NCI-H82 treated with DMSO at 0.1 percent for 48 hours (cell line): ENCODE measurements around the gene HIVEP1.
"Not testable (repeated sequence)": the region's sequence is repeated elsewhere in the genome, so short reads cannot be mapped to it uniquely, and the experiment has no call there.

Experiments used
- DNase-seq: peaks from one replicate; lab custom pipeline; 2025; ENCODE audit not compliant: unreplicated experiment; lab: John Stamatoyannopoulos, UW

The HIVEP1 gene

DNA sequence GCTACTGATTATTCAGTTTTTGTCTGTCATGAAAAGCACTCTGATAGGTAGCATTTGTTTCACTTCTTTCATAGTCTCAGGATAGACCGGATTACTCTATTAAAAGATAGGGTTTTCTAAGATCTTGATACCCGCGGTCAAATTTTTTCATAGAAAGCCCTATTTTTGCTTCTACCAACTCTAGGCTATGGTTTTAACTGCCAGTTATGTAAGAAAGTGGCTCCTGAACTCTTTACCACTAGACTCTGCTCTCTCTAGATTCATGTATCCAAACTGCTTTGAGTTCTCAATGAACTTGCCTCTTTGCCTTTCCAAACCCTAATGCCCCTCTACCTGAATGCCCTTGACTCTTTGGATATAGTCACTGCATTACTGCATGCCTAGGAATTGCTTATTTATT lies 70.3 kb downstream of the HIVEP1 start:
- no peak for DNase-seq

DNA sequence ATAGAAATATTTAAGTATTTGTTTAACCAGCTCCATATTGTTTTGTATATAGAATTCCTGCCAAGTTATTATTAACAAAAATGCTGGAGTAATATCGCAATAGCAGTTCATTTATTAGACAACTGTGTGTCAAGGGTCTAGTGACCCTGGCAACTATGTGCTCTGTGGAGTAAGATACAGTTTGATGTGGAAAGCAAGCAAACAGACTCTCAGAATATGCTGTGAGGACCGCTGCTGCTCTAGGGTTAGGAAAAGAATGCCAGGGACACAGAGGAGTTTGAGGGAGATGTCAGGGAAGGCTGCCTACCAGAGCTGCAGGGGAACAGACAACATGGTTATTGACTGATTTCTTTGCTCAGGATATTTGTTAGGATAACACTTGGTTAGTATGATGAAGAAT lies 71.2 kb downstream of the HIVEP1 start:
- no peak for DNase-seq

DNA sequence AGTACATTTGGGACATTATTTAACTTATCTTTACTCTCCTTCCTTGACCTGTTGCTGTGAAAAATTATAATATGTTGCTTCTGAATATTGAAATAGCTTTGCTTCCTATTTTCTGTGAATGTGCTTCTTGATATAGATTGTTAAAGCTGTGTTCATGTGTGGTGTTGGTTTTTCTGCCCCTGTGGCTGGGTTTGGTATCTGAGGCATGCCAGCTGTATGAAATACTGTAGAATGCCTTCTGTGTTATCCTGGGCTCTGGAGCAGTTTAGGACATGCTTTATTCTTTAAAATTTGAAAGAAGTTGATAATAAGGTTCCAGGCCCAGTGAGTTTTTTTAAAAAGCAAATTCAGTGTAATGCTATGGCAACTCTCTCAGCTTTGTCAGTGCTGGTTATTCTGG lies 71.7 kb downstream of the HIVEP1 start:
- DNase-seq, result no peak

DNA sequence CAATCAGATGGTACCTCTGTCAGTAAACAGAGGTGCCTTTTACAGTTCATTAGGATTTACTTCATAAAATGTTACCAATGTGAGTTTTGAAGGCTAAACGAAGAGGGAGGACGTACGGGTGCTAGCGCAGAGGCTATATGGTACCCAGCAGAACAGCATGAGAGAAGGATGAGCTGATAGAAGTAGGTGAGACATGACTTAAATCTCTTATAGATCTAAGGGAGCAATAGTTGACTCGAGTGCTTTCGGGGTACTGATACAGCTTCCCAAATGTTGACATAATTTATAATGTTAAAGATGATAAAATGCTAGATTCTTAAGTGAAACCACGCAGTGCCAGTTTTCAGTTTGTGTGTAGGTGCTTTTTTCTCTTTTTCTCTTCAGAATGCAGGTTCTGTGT lies 72.6 kb downstream of the HIVEP1 start:
- DNase-seq, result no peak

DNA sequence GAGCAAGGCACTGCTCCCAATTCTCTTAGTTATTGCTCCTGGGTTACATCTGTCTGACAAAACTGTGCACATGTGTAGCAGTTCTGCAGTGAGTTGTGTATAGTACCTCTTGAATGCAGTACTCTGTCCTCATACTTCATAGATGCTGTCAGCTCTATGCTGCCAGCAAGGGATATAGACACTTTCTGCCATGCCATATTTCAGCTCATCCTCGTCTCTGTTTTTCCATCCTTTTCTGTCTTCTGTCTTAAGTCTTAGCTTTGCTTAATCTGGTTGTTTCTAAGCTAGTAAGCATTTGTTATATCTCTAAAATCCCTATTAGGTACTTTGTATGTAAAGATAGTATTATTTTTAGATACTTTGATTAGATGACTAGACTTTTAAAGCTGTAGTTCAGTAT lies 76.4 kb downstream of the HIVEP1 start:
- DNase-seq, result no peak

DNA sequence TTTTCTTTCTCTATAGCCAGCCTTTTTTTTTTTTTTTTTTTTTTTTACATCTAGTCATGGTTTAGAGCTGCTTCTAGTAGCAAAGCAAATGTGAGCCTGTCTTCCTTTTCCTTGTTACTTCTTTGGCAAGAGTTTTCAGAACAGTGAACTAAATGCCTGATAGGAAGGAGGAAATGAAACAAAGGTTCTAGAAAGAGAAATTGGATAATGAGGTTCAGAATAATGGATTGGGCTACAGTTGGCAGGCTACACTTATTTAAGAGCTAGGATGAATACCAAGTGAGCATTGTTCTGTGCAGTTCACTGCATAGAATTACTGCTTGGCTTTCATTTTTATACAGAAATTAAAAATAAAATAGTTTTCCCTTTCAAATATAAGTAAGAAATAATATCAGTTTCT lies 78.6 kb downstream of the HIVEP1 start:
- no peak for DNase-seq

DNA sequence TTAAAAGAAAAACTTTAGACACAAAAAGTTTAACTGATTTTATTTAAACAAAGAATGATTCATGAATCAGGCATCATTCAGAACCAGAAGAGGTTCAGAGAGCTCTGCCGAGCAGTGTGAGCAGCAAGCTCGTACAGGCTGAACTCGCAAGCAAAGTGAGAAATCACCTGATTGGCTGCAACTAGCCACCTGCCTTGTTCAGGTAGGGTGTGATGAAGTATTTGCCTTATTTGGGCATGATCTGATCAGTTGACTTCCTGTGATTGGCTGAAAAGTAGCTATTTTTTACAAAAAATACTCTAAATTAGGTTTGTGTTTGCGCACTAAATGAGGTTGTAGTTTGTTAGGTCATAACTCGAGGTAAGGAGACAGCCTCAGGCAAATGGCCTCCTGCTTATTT lies 80.7 kb downstream of the HIVEP1 start:
- no peak for DNase-seq

DNA sequence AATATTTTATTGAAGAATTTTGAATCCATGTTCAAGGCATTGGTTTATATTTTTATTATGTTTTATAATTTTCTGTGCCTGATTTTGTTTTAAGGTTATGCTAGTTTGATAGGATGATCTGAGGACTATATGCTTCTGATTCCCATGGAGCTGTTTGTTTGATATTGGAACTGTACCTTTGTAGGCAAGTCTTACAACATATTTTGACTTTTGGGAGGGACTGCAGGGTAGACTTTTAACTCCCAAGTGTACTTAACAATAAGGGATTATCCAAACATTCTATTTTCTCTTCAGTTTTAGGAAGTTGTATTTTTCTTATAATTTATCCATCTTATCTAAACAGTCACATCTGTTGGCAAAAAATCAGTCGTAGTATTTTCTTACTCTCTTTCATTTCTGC lies 82.6 kb downstream of the HIVEP1 start:
- no peak for DNase-seq

DNA sequence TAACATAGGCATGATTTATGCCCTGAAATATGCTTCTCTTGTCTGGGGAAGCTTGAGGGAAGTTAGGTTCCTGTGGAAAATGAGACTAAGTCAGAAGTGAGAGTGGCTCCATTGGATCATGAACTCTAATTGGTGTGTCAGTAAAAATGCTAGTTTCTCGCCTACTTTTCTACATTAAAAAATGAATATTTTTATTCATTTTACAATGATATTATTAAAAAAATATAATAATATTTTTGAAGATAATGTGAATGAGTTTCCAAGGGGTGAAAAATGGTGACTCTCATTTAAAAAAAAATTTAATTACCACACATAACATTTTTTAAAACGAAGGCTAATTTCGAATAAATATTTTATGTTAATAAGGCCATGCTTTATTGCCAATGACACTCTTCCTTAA lies 84.2 kb downstream of the HIVEP1 start:
- DNase-seq, result no peak

DNA sequence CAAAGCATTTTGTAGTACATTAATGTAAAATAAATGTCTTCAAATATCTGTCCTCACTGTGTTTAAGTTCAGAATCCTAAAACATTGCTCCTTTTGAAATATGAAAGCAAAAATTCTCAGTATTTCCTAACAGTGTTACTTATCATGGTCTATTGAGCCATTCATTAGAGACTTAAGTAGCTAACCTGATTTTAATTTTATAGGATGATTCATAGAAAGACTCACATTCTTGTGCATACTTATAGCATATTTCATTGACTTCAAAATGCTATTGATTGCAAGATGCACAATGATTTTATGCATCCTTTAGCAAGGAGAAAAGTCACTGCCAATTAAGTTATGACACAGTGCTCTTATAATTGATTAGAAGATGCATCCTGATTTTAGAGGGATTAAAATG lies 85.7 kb downstream of the HIVEP1 start:
- no peak for DNase-seq

DNA sequence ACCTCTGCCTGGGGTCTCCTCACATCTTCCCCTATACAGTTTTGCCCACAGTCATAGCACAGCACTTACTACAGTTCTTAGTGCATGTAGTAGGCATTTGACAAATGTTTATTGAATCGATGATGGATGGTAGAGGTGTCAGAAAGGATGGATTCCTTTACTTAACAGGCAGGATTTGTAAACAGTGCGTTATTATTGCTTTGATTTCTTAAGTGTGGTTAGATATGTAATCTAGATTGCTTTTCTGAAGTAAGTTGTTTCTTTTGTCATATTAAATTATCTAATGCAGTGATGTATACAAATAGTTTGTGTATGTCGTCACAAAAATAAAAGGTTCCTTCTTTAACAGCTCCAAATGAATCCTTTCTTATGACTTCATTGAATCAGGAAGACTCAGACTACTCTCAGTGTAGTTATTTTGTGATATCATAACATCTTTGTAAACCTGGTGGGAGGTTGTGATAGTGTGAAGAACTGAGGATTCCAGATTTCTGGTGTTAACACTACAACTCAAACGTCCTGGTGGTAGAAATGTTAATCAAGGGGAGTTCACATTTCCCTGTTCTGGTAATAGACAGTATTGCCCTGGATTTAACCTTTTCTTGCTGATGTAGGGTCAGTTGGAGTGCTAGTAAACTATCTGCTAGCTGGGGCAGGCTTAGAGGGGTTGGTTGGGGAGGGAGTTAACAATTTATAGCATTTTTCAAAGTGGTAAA lies 87.7 kb downstream of the HIVEP1 start:
- no peak for DNase-seq

DNA sequence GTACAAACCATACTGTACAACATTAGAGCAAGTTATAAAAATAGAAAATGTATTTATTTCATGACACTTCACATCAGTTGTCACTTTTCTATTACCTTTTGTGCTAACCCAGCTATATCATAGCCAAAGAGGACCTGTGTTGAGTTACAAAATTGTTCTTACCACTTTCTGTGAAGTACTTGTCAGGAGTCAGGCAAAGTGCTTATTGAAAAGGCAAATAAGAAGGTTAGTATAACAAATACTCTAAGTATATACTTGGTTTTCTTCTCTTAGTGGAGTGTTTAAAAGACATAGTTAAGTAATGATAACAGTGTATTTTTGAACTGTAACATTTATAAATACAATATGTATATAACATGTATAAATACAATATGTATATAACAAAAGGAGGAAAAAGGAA lies 88.9 kb downstream of the HIVEP1 start:
- DNase-seq, result no peak

DNA sequence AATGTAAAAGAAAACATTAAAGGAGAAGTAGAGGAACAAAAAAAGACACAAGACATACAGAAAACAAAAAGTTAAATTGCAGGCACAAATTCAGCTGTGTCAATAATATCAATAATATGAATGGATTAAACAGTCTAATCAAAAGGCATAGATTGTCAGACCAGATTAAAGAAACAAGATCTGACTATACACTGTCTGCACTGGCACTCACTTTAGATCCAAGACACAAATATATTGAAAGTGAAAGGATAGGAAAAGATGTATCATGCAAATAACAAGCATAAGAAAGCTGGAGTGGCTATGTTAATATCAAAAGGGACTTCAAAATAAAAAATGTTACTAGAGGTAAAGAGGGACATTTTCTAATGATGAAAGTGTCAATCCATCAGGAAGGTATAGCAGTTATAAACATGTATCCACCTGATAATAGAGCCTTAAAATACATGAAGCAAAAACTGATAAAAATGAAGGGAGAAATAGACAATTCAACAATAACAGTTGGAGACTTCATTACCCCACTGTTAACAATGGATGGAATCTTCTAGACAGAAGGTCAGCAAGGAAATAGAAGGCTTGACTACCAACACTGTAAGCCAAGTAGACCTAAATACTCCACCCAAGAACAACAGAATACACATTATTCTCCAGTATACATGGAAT lies 89.7 kb downstream of the HIVEP1 start:
- no peak for DNase-seq

DNA sequence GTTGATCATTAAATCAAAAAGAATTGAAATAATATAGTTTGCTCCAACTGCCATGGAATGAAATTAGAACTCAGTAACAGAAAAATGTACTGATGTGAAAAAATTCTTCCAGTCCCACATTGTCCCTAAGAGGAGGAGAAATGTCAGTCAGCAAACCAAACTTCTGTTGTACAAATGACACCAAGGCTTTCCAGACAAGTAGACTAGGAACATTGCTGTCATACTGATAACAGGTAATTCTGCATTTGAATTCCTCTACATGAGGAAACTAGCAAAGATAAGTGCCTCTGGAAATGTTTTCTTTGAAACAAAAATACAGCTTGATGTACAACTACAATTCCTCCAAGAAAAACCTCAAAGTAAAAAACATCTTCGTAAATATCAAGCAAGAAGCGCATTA lies 90.2 kb downstream of the HIVEP1 start:
- DNase-seq, result no peak

DNA sequence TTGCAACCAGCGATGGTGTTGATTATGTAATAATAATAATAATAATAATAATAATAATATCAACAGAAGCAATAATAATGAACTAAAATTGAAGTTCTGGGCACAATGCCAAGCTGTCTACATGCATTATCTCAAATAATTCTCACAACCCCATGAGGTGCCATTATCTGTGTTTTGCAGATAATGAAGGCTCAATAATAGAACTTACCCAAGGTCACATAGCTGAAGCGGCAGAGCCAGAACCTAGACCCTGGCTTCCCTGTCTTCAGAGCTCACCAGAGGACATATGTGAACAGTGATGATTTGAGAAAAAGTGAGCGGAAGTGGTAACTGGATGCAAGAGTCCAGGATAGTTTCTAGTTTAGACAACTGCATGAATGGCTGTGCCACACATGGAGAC lies 91.0 kb downstream of the HIVEP1 start:
- no peak for DNase-seq

DNA sequence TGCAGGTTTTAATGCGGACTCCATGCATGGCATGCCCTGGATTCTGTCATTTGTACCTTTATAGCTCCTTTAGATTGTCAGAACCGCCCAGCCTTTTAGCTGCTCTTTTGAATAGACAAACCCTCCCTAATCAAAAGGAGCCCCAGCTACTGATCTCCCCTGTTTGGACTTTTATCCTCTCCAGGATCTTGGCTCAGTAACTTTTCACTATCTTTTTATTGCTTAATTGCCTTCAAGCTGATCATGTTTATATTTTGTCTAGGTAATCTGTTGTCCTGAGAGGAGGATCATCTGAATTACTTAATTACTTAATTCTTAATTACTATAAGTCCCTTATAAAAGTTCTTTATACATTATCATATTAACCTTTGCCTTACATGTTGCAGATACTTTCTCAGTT lies 93.2 kb downstream of the HIVEP1 start:
- DNase-seq, result no peak

DNA sequence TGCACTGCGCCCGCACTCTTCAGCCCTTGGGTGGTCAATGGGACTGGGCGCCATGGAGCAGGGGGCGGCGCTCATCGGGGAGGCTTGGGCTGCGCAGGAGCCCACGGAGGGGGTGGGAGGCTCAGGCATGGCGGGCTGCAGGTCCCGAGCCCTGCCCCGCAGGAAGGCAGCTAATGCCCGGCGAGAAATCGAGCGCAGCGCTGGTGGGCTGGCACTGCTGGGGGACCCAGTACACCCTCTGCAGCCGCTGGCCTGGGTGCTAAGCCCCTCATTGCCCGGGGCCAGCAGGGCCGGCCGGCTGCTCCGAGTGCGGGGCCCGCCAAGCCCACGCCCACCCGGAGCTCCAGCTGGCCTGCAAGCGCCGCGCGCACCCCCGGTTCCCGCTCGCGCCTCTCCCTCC lies 96.3 kb downstream of the HIVEP1 start:
- not testable (repeated sequence) for DNase-seq

DNA sequence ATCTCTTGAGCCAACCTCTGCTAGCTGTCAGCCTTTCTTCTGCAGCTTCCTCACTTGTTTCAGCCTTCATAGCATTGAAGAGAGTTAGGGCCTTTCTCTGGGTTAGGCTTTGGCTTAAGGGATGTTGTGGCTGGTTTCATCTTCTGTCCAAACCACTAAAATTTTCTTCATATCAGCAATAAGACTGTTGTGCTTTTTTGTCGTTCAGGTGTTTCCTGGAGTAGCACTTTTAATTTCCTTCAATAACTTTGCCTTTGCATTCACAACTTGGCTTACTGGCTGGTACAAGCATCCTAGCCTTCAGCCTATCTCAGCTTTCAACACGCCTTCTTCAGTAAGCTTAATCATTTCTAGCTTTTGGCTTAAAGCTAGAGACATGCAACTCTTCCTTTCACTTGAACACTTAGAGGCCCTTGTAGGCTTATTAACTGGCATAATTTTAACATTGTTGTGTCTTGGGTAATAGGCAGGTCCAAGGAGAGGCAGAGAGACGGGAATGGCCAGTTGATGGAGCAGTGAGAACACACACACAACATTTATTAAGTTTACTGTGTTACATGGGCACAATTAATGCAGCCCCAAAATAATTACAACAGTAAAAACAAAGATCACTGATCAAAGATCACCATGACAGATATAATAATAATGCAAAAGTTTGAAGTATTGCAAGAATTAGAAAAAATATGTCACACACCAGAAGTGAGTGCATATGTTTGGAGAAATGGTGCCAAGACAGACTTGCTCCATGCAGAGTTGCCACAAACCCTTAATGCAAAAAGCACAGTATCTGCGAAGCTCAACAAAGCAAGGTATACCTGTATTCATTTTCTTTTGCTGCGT lies 98.6 kb downstream of the HIVEP1 start:
- DNase-seq, result no peak

DNA sequence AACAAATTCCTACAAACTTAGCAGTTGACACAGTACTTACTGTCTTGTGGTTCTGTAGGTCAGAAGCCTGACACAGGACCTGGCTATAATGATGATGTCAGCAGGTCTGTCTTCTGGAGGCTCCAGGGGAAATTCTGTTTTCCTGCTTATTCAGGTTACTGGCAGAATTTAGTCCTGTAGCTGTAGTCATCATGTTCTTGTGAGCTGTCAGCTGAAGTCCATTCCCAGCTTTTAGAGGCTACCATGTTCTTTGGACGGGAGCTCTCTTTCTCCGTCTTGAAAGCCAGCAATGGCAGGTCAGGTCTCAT lies 99.2 kb downstream of the HIVEP1 start:
- DNase-seq, result no peak

DNA sequence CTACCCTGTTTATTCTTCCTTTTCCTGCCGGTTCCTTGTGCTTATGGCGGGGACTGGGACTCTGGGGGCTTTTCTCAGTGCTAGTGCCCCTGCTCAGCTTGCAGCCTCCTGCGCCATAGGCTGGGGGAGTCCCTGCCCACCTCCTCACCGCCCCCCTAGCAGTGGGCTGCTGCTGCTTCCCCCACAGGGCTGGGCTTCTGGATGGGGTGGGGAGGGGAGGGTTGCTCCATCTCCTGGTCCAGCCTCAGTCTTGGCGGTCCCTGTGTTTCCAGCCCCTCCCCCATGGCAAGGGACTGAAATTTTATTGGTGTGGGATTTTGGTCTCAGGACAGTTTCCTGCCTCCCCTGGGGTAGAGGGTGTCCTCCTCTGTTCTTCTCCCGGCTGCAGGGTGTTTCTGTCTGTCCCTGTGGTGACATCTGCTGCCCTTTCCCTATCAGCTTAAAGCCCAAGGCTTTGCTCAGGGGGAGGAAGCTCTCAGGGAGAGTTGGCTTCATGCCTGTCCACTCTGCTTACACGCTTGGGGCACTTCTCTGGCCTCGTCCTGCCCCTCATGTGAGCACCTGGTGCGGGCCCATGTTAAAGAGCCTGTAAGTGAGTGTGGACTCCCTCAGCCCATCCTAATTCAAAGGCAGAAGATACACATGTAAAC lies 100.6 kb downstream of the HIVEP1 start:
- no peak for DNase-seq

DNA sequence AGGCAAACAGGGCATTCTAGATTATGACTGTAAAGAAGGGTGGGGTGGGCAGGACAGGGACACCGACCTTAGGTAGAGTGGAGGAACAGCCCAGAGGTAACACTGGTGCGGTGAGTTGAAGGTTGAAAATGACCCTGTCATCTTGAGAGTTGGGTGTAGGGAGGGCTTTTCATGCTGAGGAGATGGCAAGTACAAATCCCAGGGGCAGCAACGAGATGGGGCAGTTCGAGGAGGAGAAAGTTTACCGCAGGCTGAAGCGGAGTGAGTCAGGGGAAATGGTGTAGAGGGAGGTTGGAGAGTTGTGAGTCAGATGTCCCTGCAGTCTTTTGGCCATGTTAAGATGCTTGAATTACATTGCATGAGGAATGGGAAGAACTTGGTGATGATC lies 101.1 kb downstream of the HIVEP1 start:
- no peak for DNase-seq

DNA sequence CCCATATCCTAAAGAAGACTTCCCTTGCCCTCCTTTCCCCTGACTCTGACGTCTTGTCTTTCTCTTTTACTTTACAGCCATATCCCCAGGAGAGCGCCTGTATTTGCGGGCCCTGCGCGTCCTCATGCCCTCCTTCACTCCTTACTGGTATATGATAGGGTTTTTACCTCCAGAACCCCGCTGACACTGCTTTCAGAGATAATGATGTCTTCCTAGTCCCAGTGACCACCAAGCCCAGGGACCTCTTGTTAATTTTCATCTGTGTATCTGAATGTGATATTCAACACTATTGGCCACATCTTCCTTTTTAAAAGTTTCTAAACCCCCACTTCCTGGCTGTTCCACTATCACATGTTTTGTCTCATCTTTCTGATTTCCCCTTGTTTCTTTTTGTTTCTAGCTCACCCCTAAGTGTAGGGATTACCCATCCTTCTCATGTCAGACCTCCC lies 102.0 kb downstream of the HIVEP1 start:
- DNase-seq, result no peak
